ENCODE data around the gene PLAC1.

Gene PLAC1

DNA sequence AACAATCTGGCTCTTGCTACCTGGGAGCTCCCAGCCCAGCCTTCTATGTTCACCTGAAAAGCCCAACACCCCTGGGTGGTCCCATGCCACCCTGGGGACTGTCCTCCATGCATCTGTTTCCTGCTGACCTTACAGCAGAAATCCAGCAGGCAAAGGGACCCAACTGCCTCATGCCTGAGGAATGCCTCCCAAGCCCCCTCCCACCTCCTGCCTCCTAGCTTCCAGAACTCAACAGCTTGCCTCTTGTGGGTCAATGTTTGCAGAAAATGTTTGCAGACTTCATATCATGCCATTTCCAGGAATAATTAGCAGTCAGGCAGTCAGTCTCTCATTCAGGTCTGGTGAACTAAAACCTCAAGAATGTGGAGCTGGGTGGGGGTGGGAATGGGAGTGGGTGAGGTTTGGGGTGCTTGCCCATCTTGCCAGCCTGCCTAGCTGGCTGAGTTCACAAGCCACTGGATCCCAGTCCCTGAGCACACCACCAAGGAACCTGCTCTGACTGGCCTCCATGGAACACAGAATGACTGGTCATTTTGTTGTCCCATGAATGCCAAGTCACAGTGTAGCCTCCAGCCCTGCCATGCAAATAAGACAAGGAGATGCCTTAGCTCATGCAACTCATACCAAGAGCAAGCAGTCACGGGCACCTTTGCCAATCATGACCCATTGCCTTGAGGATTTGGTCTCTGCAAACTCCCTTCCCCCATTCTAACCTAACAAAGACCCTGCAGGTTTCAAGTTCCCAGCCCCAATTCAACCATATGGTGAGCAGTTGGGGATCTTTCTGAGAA, 12.1 kb upstream of the PLAC1 start:
- no peak for DNase-seq

DNA sequence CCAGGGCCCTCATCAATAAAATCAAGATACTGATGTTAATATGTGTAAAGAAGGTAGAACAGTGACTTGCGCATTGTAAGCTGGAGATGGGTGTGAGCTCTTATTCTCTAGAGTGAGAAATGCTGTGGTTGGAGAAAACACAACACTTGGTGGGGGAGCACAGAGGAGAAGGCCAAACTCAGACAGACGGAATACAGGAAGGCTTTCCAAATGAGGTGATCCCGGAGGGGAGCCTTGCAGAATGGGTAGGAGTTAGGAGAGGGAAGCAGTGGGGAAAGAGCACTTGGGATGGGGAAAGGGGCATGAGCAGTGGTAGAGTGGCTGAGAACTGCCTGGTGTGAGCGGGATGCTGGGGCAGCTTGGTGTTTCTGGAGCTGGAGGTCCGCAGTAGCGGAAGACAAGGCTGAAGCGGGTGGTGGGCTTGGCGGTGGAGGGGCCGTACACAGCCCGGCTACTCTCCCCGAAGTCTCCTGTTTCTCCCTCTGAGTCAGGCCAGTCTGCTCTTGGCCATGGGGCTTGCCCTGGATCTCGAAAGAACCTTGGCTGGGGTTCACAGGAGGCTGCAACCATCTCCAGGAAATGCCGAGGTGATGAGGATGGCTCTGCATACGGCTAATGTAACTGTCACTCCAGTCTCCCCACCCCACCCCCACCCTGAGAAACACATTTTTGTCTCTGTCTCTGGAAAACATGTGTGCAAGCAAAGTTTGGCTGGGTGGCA, 11.3 kb upstream of the PLAC1 start:
- no peak for DNase-seq

DNA sequence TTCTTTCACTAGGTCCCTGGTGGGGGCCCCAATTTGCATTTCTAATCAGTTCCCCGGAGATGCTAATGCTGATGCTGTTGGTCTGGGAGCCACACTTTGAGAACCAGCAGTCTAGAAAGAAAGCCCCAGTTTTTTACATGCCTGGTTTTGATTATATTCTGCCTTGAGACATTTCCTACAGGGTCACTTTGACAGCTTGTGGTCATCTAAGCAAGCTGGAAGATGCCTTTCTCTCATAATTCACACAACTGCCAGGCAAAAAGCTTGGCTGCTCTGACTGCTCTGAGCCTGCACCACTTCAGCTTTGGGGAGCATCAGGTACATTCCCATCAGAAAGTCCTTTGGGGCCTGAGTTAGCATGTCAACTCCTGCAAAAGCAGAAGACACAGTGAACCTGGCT, 5.9 kb upstream of the PLAC1 start:
- no peak for DNase-seq

DNA sequence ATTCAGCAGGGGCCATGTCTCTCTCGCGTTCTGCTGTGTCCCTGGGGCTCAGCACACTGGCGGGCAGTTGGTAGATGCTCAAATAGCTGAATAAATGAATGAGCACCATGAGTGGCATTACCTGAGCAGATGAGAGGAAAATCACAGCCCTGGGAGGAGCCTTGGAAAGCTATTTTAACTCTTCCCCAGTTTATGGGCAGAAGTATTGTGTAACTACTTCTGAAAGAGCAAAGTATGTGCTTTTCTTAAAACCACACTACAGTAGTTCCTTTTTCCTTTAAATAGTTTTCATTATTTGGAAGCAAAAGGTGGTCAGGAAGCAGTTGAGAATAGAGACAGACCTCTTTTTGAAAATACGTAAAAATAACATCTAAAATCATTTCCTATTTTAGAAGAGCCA, 3.0 kb upstream of the PLAC1 start:
- no peak for DNase-seq

DNA sequence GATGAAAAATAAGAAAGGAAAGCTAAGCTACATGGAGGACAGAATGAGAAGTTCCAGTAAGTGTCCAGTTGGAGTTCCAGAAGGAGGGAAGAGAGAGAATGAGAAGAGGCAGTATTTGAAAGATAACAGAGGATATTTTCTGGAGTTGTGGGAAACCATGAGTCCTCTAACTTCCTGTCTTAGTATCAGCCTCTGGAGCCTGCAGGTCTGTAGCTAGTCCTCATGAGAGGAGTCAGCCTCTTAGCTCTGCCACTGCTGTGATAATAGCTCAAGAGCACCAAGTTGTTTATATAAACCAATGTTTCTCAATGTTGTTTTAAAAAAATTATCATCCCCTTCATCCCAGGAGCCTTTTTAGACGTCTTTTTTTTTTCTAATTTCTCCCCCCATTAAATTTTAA, 2.4 kb upstream of the PLAC1 start:
- no peak for DNase-seq

DNA sequence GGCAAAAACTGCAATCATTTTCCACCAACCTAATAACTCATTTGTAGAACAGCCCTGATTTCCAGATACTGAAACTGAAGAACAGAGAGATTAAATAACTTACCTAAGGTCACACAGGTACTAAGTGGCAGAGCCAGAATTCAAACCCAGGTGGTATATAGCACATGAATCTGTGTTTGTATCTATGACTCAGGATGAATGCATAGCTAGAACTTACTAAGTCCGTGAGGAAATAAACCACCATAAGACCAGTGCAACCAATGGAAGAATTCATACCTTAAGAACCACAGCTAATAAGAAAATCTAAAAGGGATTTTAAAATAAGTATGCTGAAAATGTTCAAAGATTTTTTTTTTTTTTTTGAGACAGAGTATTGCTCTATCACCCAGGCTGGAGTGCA, 1.5 kb upstream of the PLAC1 start:
- DNase-seq = no peak

DNA sequence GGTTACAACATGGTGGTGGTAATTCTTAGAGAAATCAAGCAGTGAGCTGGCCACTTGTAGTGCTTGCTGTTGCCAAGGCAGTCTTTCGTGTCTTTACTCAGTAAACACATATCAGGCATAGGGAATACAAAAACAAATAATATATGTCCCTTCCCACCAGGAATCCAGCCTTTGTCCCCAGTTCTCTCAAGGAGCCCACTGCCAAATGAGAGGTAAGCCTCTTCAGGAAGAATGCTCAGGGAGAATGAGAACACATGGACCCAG, 421 bp upstream of the PLAC1 start:
- DNase-seq = no peak

DNA sequence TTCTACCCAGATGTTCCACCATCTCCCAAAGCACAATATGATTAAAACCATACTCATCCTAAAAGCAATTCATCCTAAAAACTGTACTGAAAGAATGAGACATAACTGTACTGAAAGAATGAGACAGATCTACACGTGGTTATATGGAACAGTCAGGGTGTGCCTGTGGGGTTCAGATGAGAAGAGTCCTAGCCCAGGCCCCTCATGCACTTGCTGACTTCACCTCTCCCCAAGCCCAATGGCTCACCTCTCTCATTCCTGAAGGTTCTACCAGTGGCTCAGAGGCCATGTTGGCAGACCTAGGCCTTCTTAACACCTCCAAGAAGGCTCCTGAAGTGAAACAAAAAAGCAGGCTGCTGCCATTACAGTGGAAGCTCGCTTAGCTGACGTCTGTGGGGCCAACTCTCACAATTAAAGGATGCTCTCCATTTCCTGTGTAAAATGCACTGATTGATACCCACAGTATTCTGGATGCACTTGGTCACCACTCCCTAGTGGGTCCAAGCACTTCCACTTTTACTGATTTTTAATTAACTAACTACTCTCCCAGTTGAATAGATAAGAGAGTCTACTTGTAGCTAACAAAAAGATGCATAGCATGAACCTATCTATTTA, 3.8 kb downstream of the PLAC1 start:
- DNase-seq = no peak

DNA sequence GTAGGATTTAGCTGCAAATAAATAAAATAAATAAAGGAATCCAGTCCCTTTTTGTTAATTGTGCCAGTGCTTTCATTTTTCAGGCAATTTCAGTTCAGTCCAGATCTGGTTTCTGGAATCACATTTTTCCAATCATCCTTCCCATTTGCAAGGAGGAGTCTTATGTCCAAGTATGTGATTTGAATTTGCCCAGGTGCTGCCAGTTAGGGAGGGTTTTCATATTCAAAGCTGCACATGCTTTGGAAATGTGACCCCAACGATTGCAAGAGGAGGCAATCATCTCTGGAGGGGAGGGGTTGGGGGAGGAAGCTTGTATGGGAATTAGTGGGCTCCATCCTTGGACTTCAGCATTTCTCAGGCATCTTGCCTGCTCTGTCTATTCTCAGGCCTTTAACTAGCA, 4.4 kb downstream of the PLAC1 start:
- DNase-seq = no peak

DNA sequence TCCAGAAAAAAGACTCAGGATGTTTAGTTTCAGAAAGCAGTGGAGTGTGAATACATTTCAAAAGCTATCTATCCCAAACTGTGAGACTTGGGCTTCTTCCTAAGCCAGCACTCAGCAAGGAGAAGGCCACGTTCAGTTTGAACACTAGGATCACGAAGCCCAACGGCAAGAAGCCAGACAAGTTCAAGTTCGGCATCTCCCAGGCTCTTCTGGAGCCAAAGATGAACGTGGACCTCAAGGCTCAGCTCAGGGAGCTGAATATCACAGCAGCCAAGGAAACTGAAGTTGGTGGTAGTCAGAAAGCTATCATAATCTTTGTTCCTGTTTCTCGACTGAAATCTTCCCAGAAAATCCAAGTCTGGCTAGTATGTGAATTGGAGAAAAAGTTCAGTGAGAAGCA, 7.6 kb downstream of the PLAC1 start:
- DNase-seq = no peak

DNA sequence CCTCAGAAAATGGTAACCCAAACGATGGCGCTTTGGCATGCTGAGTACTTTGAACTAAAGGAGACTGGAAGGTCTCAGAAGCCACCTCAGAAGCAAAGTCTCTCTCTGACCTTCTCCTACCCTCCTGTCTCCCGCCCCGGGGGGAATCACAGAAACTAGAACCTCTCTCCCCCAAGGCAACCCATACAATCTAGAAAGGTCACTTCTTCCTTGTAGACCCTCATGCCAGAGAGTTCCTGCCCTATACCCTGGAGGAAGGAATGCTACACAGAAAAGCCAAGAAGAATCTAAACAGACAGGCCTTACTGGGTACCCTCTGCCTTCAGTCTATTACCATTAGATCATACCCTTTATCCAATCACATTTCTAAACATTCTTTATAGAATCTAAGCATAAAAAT, 8.5 kb downstream of the PLAC1 start:
- DNase-seq = no peak

DNA sequence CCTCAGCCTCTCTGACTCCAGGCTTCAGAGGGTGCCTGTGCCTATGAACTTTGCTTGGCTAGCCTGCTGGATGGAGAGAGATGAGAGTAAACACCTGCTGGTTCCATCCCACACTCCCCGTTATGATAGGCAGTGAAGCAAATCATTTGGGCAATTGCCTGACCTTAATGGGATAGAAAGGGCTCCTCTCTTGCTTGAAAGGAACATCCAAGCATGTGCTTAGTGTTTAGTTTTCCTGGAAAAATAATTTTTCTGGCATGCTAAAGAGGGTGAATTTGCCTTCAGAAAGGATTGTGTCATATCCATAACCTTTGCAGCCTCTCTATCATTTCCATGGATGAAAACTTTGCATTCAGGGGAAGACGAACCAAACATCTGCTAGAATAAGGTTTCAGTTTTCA, 10.8 kb downstream of the PLAC1 start:
- DNase-seq = no peak

DNA sequence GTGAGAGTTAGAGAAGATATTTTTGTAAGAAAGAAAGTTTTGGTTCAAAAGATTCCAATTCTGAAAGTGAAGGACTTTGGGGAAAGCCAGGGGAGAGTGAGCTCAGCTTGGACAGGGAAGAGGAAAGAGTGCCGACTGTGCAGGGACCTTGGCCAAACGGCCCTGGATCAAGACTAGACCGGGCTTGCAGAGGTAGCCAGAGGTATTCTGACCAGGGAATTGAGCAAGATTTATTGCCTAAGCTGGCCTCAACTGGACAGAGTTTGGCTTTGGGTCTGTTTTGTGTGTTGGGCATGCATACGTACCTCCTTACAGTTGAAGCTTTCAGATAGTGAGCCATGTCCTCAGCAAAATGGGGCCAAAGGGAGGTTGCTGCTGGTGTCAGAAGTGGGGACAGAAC, 11.6 kb downstream of the PLAC1 start:
- no peak for DNase-seq

DNA sequence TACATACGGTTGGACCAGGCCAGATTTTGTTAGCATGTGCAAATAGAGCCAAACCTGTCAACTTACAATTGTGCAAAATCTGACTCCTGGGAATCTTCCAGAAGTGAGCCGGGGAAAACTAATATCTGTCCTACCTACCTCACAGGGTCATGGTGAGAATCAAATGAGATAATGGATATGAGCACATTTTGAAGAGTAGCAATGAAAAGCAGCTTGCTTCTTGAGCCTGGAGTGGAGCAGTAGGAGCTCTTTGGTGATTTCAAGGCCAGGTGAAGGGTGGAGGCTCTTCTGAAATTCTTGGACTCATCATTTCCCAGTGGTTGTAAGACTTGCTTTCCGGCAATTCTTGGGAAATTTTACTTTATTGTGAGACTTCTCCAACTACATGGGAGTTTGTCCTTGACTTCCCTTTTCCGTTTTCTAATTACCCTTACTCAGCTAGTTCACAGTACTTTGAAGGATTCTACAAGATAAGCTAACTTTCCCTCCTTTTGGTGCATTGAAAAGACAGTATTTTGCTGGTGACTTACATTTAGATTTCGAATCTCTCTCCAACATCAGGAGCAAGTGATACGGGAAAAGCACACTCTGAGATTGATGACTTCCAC, 12.2 kb downstream of the PLAC1 start:
- no peak for DNase-seq

DNA sequence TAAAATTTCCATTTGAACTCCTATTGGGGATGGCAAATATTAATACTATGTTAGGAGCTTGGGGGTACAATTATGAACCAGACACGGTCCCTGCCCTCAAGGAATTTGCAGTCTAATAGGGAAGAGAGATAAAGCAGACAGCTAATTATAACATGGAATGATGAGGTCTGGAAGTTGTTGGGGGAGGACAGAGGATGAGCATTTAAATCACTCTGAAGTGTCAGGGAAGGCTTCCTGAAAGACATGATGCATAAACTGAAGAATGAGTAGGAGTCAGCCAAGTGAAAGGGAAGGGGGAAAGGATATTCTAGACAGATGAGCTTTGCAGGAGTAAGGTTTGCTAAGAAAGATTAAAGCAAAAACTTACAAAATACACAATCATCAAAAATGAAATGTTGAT, 15.9 kb downstream of the PLAC1 start:
- no peak for DNase-seq

DNA sequence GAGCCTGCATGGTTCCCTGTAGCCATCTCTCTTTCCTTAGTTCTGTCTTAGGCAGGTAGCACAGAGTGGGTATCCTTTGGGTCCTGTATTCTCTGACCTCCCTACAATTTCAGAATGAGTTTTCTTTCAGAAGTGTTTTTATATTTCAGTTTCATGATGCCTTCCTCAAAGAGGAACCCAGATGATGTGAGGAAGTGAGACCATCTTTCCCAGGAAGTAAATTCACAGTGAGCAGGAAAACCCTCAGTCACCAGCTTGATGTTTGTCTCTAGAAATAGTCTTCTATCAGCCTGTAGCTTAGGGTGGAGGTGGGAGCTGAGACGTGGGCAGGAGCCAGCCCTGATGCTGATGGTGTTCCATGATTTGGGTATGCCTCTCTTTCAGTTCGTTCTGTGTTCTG, 16.9 kb downstream of the PLAC1 start:
- DNase-seq = no peak

DNA sequence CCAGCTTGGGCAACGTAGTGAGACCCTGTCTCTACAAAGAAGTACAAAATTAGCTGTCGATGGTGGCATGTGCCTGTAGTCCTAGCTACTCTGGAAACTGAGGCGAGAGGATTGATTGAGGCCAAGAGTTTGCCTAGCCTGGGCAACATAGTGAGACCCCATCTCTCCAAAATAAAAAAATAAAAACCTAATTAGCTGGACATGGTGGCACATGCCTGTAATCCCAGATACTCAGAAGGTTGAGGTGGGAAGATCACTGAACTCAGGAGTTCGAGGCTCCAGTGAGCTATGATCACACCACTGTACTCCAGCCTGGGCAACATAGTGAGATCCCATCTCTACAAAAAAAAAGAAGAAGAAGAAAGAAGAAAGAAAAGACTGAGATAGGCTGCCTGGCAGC, 17.4 kb downstream of the PLAC1 start:
- DNase-seq = no peak

DNA sequence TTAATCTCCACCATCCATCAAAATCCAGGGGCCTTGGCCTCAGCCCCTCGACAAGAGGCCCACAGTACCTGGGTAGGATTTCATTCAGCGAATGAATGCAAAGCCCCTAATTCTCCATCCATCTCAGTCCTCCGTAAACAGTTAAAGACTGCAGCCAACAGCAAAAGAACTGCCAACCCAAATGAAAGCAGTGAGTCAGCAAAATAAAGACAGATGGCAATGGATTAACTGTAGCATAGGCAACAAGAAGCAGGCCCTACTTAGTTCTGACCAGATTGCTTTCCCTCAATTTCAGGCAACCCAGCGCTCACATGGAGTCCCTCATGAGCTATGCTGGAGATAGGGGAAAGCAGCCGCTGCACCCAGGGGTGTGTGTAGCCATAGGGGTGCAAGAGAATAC, 21.4 kb downstream of the PLAC1 start:
- no peak for DNase-seq

DNA sequence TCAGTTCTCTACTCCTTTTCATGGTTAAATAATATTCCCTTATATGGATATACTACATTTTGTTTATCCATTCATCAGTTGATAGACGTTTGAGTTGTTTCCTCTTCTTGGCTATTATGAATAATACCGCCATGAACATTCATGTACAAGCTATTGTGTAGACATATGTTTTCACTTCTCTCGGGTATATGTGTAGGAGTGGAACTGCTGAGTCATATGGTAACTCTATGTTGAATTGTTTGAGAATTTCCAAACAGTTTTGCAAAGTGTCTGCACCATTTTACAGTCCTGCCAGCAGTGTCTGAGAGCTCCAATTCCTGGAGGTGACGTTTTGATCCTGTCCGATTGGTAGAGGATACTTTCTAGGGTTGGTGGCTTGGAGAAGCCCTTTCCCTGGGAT, 23.6 kb downstream of the PLAC1 start:
- no peak for DNase-seq

DNA sequence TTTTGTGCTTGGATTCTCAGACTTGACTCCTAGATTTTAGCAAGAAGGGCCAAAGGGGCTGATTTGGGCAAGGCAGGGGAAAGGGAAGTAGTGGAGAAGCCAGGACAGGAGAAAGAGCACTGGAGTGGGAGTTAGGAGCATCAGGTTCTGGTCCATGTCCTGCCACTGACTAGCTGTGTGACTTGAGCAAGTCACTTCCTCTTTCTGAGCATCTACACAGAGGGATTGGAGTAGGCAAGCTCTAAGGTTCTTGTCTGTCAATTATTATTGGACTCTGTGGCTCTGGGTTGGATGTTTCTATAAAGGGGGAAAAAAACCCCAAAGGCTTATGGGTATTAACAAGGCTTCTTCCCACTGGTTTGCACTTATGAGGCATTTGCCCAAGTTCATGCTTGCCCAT, 24.4 kb downstream of the PLAC1 start:
- no peak for DNase-seq

DNA sequence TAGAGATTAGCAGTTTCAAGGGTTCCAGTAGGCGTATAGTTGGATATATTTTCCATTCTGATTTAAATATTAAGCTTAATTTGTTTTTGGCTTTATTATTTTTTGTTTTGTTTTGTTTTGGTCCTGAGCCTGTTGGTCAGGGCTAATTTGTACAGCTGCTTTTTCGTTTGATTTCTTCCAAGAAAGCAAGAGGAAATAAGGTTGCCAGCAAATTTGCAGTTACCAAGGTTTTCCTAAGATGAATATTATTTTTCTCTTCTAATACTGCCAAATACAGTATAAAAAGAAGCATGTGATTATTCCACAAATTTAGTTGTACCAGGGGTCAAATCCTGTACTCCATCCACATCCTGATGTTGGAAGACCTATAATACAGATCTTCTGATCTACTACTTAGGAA, 24.9 kb downstream of the PLAC1 start:
- no peak for DNase-seq

DNA sequence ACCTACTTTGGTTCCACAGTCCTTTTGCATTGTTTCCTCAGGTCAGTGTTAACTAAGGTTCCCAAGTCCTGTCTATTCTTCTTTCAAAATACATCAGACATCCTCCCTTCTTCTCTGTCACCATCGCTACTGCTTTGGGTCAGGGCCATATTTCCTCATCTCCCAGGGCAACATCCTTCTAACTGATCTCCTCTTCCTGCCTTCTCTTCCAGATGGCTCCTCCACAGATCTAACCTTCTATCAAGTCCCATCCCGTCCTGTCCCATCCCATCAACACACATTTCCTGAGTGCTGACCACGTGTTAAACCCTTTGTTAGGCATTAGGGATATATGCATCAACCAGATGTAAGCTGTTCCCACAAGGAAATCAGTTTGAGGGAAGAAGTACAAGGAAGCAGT, 25.9 kb downstream of the PLAC1 start:
- DNase-seq = no peak

DNA sequence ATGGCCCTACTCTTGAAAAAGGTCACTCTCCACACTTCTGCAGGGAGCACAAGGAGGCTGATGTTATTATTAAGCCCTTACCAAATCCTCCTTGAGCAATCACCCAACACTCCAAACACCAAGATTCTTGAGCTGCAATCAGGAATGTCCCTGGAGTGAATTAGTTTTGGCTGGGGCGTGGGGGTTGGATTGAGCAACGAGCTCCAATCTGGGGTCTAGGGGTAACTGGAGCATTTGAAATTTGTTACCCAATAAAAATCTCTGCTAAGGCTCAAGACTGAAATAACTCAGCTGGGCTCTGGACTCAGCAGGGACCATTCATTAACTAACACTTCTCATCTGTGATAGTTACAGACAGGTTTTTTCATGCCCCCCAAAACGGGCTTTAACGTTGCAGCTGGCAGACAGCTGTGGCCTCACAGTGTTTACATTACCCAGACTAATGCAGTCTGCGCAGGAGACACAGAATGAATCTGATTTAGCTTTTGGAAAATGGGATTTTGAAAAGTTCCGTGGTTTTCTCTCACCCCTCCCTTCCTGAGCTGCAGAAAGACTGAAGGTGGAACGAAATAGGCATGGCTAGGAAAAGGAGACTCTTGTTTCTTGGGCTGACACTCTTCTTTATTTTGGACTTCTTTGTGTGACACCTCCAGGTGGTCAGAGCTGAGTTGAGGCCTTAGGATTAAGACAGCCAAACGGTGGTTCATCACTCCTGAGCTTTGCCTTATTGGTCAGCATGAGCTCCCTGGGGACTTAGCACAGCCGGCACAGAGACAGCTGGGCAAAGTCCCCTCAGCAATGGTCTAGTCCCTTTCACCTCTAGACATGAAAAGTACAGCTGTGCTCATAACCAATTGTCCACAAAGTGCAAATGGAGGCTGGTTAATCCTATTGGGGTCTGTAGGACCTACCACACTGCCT, 26.6 kb downstream of the PLAC1 start:
- no peak for DNase-seq

Measured in NCI-H187 treated with DMSO at 0.1 percent for 48 hours (cell line).